Measurements from ENCODE around the gene SLC22A17. TPM values are rescaled to one million over a fixed set of nuclear protein-coding genes. Genes with fewer than 3 reads are reported as not detected.

Gene SLC22A17
- total and polyA plus RNA-seq, 2 of the 4 experiments (the other 2 are of a cell fraction): 6.6 to 36.0 TPM

DNA sequence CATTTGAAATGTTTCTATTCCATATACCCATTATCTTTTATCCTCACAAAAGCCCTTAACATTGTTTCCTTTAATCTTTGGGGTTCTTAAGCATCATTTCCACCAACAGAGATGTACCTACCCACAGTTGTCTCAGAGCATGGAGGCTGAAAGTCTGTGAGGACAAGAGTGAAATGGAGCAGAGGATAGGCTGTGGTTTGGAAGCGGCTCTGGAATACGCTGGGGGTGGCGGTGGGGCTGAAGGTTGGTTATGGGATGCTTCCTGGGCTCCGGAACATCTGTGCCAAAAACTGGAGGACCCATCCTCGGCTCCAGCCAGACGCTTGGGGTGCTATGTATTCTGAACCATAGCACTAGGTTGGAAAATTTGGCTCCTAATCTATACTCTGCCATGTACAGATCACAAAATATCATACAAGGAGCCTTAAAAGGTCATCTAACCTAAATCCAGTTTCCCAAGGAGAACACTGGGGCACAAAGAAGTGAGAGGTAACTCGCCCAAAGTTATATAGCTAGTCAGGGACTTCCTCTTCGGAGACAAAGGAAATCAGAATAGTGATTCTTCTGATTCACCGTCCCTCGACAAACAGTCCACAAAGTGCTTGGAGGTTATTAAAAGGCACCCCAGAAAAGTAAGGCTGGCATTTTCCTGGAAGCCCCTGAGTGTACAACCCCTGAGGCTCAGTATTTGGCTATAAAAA lies 52.6 kb downstream of the SLC22A17 start:
- Histone ChIP-seq H3K56ac (ENCODE audit: extremely low read depth, insufficient read depth, low read length) (peak overlapping the region; percentile 96), H3K4ac (ENCODE audit: low read depth, low read length) (peak overlapping the region; percentile 96), H4K91ac (ENCODE audit: insufficient read depth, low read depth, low read length) (peak overlapping the region; percentile 91; the same call in 1 of the 2 replicates), H3K9me1 (ENCODE audit: insufficient read depth, low read length) (no peaks in the 10 kb centered on the region), H3K23ac (ENCODE audit: low read depth, low read length) (peak overlapping the region; percentile 99; the same call in 1 of the 2 replicates), H2BK20ac (ENCODE audit: low read depth, low read length) (no peak overlapping the region), H3K4me3 (ENCODE audit: insufficient read depth, low read depth, low read length) (peak overlapping the region; percentile 74), H3K18ac (ENCODE audit: low read depth, low read length) (no peak overlapping the region), H4K20me1 (ENCODE audit: insufficient read depth, low read length) (peaks cover 3% of the 10 kb centered on the region; the same call in 1 of the 2 replicates), H3K79me1 (ENCODE audit: low read depth in 1 of 2, low read length in 2 of 2) (peaks cover 7 to 19% of the 10 kb centered on the region in 2 experiments; a peak in 3 of 4 replicates), H3K9me3 (ENCODE audit: control insufficient read depth, insufficient read depth, low read length) (no peaks in the 10 kb centered on the region), H2BK5ac (ENCODE audit: low read depth, low read length, poor library complexity, severe bottlenecking) (peak overlapping the region; percentile 80), H4K8ac (ENCODE audit: low read depth in 2 of 2, low read length in 2 of 2) (peak overlapping the region; percentile 94 to 95; a peak in 2 of 4 replicates), H3K14ac (replicated peaks; ENCODE audit: low read depth, low read length) (peak overlapping the region; percentile 99), H2BK120ac (ENCODE audit: low read depth, low read length) (no peak overlapping the region), H3K36me3 (ENCODE audit: control insufficient read depth, insufficient read depth, low read length) (no peaks in the 10 kb centered on the region), H2AFZ (replicated peaks; ENCODE audit: low read length, poor library complexity) (peak overlapping the region; percentile 92), H3K27me3 (ENCODE audit: control insufficient read depth, insufficient read depth, low read length) (no peaks in the 10 kb centered on the region), H4K5ac (ENCODE audit: low read depth, low read length) (no peak overlapping the region; the same call in 1 of the 2 replicates), H2AK9ac (replicated peaks; ENCODE audit: low read depth, low read length, poor library complexity) (peak overlapping the region; percentile 94), H3K27ac (ENCODE audit: insufficient read depth, low read length) (peak overlapping the region; percentile 90), H3K4me1 (ENCODE audit: control insufficient read depth, insufficient read depth, low read length) (peaks cover under 1% of the 10 kb centered on the region), H2BK15ac (ENCODE audit: low read depth, low read length) (0 out of 3 replicates have a peak overlapping the region, but pooled peaks have one; percentile 39), H3K9ac (ENCODE audit: low read depth, low read length) (peak overlapping the region; percentile 97), H2AK5ac (ENCODE audit: low read depth, low read length) (peak overlapping the region; percentile 93; the same call in 1 of the 2 replicates), H3K4me2 (ENCODE audit: low read depth, low read length) (peak overlapping the region; percentile 95)
- CTCF ChIA-PET: interaction anchor here (0.6 to 3.6 kb wide), 7 partner anchors 12 to 223 kb away, joined by 3 to 11 read pairs (median 5); partner anchors contain the start of gene PABPN1
- 90% methylated on average over 4 of the region's 10 CpGs; no CpG with 5 or more reads in 1 of the 2 experiments for WGBS, 2 experiments (ENCODE audit: extremely low coverage in 2 of 2, insufficient read length in 1 of 2)
- POLR2A ChIA-PET (ENCODE audit: unreplicated experiment): interaction anchor here (0.6 to 1.4 kb wide), 2 partner anchors 21 to 205 kb away, joined by 4 to 9 read pairs; partner anchors contain the start of genes ACIN1 and PABPN1
- in situ Hi-C loops (cut with MboI; ENCODE audit: low sequenced_read_pairs): loop anchor here (10.0 to 25.0 kb wide), 4 partner anchors 185 to 1137 kb away; partner anchors contain the start of genes CBLN3, CEBPE, EMC9 and FITM1
- no peak for DNase-seq
- ATAC-seq (ENCODE audit: low read depth): no peak
- no TSS peak for BruUV-seq (replicated peaks)
- dilution Hi-C loops (cut with HindIII; ENCODE audit: low sequenced_read_pairs, unreplicated experiment): no loop called here
- intact Hi-C loops (cut with micrococcal nuclease): loop anchor here (2.0 to 10.0 kb wide), 3 partner anchors 113 to 745 kb away; no protein-coding TSS in a partner anchor
- TF ChIP-seq SMC3 (IDR thresholded peaks at IDR 0.05; ENCODE audit: low read depth, low read length): no peak
- TF ChIP-seq, protein P1, sequence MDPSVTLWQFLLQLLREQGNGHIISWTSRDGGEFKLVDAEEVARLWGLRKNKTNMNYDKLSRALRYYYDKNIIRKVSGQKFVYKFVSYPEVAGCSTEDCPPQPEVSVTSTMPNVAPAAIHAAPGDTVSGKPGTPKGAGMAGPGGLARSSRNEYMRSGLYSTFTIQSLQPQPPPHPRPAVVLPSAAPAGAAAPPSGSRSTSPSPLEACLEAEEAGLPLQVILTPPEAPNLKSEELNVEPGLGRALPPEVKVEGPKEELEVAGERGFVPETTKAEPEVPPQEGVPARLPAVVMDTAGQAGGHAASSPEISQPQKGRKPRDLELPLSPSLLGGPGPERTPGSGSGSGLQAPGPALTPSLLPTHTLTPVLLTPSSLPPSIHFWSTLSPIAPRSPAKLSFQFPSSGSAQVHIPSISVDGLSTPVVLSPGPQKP (IDR thresholded peaks at IDR 0.05; ENCODE audit: borderline replicate concordance, low read depth, low read length): no peak
- no peak for TF ChIP-seq FOS (IDR thresholded peaks at IDR 0.05; ENCODE audit: low read depth, low read length)
- no peak for TF ChIP-seq BHLHE40 (IDR thresholded peaks at IDR 0.05; ENCODE audit: low read depth, low read length)
- TF ChIP-seq RCOR1 (IDR thresholded peaks at IDR 0.05; ENCODE audit: insufficient replicate concordance, low read length): no peak
- TF ChIP-seq NFE2L2 (IDR thresholded peaks at IDR 0.05; ENCODE audit: low read depth, low read length): no peak
- no peak for TF ChIP-seq RAD21 (IDR thresholded peaks at IDR 0.05; ENCODE audit: low read length)
- no peak for TF ChIP-seq CHD1 (IDR thresholded peaks at IDR 0.05; ENCODE audit: low read depth, low read length)
- no peak for TF ChIP-seq CEBPB (IDR thresholded peaks at IDR 0.05; ENCODE audit: low read depth, low read length)
- TF ChIP-seq RFX5 (IDR thresholded peaks at IDR 0.05; ENCODE audit: low read depth, low read length): no peak
- no peak for TF ChIP-seq USF2 (IDR thresholded peaks at IDR 0.05; ENCODE audit: low read depth, low read length)
- no peak for TF ChIP-seq MAZ (IDR thresholded peaks at IDR 0.05; ENCODE audit: borderline replicate concordance, low read depth, low read length)
- TF ChIP-seq, protein P2, sequence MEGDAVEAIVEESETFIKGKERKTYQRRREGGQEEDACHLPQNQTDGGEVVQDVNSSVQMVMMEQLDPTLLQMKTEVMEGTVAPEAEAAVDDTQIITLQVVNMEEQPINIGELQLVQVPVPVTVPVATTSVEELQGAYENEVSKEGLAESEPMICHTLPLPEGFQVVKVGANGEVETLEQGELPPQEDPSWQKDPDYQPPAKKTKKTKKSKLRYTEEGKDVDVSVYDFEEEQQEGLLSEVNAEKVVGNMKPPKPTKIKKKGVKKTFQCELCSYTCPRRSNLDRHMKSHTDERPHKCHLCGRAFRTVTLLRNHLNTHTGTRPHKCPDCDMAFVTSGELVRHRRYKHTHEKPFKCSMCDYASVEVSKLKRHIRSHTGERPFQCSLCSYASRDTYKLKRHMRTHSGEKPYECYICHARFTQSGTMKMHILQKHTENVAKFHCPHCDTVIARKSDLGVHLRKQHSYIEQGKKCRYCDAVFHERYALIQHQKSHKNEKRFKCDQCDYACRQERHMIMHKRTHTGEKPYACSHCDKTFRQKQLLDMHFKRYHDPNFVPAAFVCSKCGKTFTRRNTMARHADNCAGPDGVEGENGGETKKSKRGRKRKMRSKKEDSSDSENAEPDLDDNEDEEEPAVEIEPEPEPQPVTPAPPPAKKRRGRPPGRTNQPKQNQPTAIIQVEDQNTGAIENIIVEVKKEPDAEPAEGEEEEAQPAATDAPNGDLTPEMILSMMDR (conservative IDR thresholded peaks at IDR 0.05; ENCODE audit: low read depth, low read length): no peak
